Measurements from ENCODE around the gene CCNB2.

The CCNB2 gene

DNA sequence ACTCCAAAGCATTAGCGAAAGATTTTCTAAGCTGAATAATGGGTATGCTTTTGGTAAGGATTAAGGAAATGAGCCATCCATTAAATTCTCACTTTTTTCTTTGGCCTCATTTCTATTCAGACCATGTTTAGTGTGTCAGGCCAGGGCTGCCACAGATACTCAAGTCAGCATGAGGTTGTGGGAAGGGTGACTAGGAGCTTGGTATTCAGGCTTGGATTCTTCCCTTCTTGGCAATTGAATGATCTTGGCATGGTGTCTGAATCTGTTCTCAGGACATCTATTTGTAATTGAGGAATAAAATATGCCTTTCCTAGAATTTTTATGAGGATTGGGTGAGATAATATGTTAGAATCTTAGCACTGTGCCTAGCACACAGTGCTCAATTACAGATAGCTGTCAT is 11.2 kb downstream of the CCNB2 start:
- DNase-seq (ENCODE audit: low read depth in 1 of 2, low spot score in 1 of 2), result no peak
- no peaks in the 10 kb centered on the region for H3K27me3 ChIP-seq (ENCODE audit: insufficient read depth, poor library complexity, severe bottlenecking)
- H3K4me3 ChIP-seq (replicated peaks; ENCODE audit: insufficient read depth, low read length), result no peak overlapping the region
- TF ChIP-seq POLR2AphosphoS5 (IDR thresholded peaks at IDR 0.05; ENCODE audit: low read depth), result no peak
- TF ChIP-seq, protein P1, sequence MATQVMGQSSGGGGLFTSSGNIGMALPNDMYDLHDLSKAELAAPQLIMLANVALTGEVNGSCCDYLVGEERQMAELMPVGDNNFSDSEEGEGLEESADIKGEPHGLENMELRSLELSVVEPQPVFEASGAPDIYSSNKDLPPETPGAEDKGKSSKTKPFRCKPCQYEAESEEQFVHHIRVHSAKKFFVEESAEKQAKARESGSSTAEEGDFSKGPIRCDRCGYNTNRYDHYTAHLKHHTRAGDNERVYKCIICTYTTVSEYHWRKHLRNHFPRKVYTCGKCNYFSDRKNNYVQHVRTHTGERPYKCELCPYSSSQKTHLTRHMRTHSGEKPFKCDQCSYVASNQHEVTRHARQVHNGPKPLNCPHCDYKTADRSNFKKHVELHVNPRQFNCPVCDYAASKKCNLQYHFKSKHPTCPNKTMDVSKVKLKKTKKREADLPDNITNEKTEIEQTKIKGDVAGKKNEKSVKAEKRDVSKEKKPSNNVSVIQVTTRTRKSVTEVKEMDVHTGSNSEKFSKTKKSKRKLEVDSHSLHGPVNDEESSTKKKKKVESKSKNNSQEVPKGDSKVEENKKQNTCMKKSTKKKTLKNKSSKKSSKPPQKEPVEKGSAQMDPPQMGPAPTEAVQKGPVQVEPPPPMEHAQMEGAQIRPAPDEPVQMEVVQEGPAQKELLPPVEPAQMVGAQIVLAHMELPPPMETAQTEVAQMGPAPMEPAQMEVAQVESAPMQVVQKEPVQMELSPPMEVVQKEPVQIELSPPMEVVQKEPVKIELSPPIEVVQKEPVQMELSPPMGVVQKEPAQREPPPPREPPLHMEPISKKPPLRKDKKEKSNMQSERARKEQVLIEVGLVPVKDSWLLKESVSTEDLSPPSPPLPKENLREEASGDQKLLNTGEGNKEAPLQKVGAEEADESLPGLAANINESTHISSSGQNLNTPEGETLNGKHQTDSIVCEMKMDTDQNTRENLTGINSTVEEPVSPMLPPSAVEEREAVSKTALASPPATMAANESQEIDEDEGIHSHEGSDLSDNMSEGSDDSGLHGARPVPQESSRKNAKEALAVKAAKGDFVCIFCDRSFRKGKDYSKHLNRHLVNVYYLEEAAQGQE (IDR thresholded peaks at IDR 0.05; ENCODE audit: insufficient replicate concordance, low read depth), result no peak
- no peak overlapping the region for H3K27ac ChIP-seq (replicated peaks)

DNA sequence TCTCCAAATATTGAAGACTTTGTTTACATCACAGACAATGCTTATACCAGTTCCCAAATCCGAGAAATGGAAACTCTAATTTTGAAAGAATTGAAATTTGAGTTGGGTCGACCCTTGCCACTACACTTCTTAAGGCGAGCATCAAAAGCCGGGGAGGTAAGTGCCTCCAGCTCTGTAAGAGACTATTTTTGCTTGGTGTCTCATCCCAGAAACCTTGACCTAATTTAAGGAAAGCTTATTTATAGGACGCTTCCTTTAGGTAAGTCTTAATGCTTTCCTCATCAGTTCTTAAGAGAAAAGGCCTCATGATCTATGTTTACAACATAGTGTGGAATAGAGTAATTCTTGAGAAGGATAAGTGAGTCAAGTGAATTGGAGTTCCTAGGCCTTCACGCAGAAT is 11.8 kb downstream of the CCNB2 start:
- Histone ChIP-seq H3K4me3 (replicated peaks; ENCODE audit: insufficient read depth, low read length) (no peak overlapping the region), H3K27me3 (ENCODE audit: insufficient read depth, poor library complexity, severe bottlenecking) (no peaks in the 10 kb centered on the region), H3K27ac (replicated peaks) (no peak overlapping the region)
- TF ChIP-seq, protein P1 (IDR thresholded peaks at IDR 0.05; ENCODE audit: insufficient replicate concordance, low read depth), result no peak
- no peak for TF ChIP-seq SPI1 (IDR thresholded peaks at IDR 0.05; ENCODE audit: borderline replicate concordance, low read depth)
- no peak for TF ChIP-seq POLR2AphosphoS5 (IDR thresholded peaks at IDR 0.05; ENCODE audit: low read depth)
- TF ChIP-seq, protein P2, sequence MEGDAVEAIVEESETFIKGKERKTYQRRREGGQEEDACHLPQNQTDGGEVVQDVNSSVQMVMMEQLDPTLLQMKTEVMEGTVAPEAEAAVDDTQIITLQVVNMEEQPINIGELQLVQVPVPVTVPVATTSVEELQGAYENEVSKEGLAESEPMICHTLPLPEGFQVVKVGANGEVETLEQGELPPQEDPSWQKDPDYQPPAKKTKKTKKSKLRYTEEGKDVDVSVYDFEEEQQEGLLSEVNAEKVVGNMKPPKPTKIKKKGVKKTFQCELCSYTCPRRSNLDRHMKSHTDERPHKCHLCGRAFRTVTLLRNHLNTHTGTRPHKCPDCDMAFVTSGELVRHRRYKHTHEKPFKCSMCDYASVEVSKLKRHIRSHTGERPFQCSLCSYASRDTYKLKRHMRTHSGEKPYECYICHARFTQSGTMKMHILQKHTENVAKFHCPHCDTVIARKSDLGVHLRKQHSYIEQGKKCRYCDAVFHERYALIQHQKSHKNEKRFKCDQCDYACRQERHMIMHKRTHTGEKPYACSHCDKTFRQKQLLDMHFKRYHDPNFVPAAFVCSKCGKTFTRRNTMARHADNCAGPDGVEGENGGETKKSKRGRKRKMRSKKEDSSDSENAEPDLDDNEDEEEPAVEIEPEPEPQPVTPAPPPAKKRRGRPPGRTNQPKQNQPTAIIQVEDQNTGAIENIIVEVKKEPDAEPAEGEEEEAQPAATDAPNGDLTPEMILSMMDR (IDR thresholded peaks at IDR 0.05; ENCODE audit: insufficient read depth, low read length), result no peak
- no peak for TF ChIP-seq GABPA (IDR thresholded peaks at IDR 0.05; ENCODE audit: low read depth)
- DNase-seq (ENCODE audit: low read depth in 1 of 2, low spot score in 1 of 2), result no peak

DNA sequence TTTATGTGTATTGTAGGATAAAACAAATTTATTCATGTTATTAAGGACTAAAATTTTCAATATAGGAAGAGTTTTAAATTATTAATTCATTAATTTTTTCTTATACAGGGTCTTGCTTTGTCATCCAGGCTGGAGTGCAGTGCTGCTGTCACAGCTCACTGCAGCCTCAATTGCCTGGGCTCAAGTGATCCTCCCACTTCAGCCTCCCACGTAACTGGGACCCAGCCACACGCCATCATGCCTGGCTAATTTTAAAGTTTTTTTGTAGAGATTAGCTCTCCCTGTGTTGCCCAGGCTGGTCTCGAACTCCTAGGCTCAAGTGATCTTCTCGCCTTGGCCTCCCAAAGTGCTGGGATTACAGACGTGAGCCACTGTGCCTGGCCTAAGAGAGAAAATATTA is 14.7 kb downstream of the CCNB2 start:
- DNase-seq (ENCODE audit: low read depth in 1 of 2, low spot score in 1 of 2), result no peak
- Histone ChIP-seq H3K27ac (replicated peaks) (no peak overlapping the region), H3K4me3 (replicated peaks; ENCODE audit: insufficient read depth, low read length) (no peak overlapping the region), H3K27me3 (ENCODE audit: insufficient read depth, poor library complexity, severe bottlenecking) (no peaks in the 10 kb centered on the region)
- TF ChIP-seq, protein P1 (IDR thresholded peaks at IDR 0.05; ENCODE audit: insufficient replicate concordance, low read depth), result no peak
- TF ChIP-seq GABPA (IDR thresholded peaks at IDR 0.05; ENCODE audit: low read depth) (no peak), SPI1 (IDR thresholded peaks at IDR 0.05; ENCODE audit: borderline replicate concordance, low read depth) (no peak), POLR2AphosphoS5 (IDR thresholded peaks at IDR 0.05; ENCODE audit: low read depth) (no peak)
- TF ChIP-seq, protein P2 (IDR thresholded peaks at IDR 0.05; ENCODE audit: insufficient read depth, low read length), result no peak

DNA sequence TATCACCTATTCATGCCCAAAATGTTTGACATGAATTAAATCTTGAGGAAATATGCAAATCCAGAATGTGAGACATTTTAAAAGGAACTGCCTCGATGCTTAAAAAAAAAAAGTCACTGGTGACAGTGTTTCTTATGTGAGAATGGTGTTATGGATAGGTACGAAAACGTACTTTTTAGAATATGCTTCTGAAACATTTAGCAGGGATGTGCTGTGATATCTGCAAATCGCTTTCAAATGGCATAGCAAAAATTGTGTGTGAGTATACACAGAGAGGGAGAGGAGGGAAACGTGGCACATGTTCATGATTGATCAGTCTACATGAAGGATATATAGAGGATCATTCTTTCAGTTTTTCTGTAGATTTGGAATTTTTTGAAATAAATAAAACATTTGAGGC is 16.0 kb downstream of the CCNB2 start:
- Histone ChIP-seq H3K4me3 (replicated peaks; ENCODE audit: insufficient read depth, low read length) (no peak overlapping the region), H3K27me3 (ENCODE audit: insufficient read depth, poor library complexity, severe bottlenecking) (no peaks in the 10 kb centered on the region), H3K27ac (replicated peaks) (peak overlapping the region; percentile 65)
- TF ChIP-seq GABPA (IDR thresholded peaks at IDR 0.05; ENCODE audit: low read depth) (no peak), SPI1 (IDR thresholded peaks at IDR 0.05; ENCODE audit: borderline replicate concordance, low read depth) (no peak), POLR2AphosphoS5 (IDR thresholded peaks at IDR 0.05; ENCODE audit: low read depth) (no peak)
- TF ChIP-seq, protein P2 (IDR thresholded peaks at IDR 0.05; ENCODE audit: insufficient read depth, low read length), result no peak
- TF ChIP-seq, protein P1 (IDR thresholded peaks at IDR 0.05; ENCODE audit: insufficient replicate concordance, low read depth), result no peak
- no peak for DNase-seq (ENCODE audit: low read depth in 1 of 2, low spot score in 1 of 2)

Data from HL-60 (cell line).